ENCODE data around the gene C1orf174.

The C1orf174 gene

DNA sequence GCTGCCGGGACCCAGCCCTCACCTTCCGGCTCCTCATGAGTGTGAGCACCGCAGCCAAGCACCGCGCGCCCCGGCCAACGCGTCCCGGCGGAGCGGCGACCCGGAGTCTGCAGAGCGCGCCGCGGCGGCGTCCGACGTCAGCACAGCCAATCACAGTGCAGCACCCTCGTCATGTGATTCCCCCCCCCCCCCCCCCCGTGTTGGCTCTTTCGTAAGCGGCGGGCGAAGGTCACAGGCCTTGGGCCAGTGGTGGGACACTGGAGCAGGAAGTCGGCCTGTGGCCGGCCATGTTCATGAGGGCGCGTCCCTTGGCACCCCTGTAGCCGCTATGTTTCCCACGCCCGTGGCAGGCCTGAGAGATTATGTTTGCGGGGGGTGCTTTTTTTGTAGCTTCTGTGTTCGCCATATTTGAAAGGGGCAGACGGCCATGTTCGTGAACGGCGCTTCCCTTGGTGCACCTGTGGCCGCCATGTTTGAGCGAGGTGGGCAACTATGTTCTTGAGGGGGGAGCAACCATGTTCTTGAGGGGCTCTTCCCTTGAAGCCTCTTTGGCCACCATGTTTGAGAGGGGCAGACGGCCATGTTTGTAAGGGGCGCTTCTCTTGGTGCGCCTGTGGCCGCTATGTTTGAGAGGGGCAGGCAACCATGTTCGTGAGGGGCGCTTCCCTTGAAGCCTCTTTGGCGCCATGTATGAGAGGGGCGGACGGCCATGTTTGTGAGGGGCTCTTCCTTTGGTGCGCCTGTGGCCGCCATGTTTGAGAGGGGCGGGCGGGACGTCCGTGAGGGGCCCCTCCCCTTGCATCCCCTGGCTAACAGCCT, at the start of gene C1orf174:
Gene C1orf174, minus strand, starts transcription at position 123 of the 819 bp plus-strand sequence. Its CDS starts 86 bp downstream, at position 37.
- peak; percentile 95 for DNase-seq

DNA sequence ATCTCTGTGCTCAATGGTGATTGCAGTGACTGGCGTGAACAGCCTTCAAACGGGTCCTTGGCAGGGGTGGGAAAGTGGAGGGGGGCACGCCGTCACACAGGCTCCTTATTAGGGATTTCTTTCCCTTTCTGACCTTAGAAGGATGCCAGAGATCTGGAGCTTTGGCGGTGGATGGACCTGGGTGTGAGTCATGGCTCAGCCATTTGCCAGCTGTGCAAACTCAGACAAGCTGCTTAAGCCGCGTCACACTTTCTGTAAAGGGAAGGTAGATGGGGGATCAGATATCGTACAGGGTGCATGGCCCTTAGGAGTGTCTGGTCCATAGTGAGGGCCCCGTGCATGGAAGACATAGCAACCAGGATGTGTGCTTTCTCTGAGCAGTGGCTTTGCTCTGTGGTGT, 48.3 kb upstream of the C1orf174 start:
- DNase-seq = peak; percentile 25

DNA sequence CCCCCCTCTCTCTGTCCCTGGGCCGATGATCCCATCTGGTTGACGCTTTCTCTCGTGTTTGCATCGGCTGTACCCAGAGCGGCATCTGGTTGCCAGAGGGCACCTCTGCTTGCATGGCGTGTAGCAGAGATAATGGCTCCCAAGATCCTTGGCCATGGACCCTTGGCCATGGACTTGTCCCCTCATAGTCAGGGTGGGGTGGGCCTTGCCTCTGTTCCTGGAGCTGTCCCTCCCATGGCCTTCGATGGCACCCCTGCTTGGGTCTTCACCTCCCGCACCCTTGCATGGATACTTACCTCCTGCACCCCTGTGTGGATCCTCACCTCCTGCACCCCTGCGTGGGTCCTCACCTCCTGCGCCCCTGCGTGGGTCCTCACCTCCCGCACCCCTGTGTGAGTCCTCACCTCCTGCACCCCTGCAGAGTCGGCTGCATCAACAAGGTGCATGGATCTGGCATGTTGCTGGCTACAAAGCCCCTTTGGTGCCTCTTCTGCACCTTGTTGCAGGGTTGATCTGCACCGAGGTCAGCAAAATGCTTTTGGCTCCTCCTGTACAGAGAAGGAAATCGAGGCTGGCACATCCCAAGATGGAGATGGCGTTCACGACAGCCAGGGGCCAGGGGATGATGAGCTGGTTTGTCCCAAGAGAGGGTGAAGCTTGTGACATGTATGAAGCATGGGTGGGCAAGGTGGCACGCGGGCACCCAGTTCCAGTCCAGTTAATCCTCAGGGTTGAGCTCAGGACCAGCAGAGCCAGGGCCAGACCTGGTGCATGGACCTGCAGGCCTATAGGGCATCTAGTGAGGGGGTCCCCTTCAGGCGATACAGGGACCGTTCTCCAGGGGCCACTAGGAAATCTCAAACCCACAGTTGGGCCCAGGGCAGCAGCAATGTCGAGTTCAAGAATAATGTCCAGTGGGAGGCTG, 46.1 kb upstream of the C1orf174 start:
- no peak for DNase-seq

DNA sequence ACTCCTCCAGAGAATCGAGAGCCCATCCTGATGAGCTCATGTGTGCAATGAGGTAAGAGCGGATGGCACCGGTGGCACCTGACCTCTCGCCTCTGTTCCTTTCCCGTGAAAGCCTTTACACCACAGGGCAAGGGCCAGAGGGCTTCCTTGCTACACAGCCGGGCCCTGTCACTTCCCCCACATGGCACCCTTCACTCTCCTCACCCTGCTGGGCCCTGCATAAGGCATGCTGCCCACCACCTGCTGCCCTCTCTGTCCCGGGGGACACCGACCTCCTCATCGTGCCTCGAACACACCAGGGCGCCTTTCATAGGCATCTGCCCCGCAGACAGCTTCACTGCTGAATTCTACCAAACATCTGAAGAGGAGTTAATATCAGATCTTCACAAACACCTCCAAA, 45.1 kb upstream of the C1orf174 start:
- DNase-seq = no peak

DNA sequence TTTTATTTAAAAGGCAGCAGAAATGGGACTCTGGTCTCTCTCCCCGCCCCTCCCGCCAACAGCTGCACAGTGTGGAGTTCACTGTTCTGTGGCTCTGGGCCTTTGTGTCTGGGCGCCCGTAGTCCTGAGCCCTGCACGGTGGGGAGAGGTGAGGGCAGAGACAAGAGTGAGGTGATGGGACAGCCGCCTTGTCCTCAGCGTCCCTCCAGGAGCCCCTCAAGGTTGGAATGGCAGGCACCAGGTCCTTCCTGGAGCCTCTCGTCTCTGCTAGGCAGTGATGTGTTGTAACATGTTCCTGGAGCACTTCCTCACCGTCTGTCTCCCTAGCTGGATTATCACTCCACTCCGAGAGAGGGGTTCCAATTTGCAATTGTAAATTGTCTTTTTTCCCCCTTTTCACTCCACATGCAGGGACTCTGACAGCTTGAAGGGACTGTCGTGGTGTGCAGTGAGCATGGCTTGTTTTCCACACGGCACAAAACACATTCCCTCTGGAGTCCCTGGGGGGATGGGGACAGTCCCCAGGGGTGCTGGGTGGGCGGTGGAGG, 44.6 kb upstream of the C1orf174 start:
- DNase-seq = peak; percentile 15

DNA sequence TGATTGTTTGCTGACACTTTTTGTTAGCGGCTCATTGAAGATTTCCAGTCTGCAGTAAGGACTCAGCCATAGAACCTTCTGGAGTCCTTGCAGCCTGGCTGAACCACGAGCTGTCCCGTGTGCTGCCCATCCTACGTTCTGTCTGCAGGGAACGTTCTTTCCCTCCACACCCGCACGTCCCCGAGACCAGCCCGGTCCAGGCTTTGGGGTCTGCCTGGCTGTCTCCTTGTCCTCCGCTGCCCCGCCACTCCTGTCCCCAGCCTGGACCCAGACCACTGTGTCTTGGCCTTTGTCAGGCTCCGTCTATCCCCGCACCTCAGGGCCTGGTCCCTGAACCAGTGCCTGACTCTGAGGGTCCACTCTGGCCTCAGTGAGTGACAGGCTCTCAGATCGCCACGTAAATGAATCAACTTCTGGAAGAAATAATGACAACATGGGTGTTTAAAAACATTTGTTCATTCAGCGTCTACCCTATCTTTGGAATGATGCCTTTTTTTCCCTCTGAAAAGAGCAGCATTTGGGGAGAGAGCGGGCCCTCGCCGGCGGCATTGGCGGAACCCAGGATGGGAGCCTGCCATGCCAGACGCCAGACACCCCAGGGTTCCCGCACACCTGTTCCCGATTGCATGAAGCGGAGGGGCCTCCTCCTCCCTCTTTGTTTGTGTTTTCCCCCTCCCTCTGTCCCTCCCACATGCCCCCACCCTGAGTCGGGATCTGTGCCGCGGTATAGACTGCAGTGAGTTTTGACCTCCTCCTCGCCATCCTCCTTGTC, 43.9 kb upstream of the C1orf174 start:
- no peak for DNase-seq

DNA sequence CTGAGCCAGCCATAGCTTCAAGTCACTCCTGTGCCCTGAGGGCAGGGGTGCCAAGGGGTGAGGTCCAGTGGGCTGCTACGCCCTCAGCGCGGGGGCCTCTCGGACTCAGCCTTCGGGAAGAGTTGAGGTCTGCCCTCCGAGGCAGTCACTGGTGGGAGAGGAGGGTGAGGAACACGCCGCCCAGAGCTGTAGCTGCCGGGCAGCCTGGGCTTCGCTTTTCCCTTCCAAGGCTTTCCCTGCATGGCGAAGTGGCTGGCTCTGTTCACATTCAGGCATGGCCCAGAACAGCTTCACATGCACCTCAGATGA, 43.0 kb upstream of the C1orf174 start:
- no peak for DNase-seq

DNA sequence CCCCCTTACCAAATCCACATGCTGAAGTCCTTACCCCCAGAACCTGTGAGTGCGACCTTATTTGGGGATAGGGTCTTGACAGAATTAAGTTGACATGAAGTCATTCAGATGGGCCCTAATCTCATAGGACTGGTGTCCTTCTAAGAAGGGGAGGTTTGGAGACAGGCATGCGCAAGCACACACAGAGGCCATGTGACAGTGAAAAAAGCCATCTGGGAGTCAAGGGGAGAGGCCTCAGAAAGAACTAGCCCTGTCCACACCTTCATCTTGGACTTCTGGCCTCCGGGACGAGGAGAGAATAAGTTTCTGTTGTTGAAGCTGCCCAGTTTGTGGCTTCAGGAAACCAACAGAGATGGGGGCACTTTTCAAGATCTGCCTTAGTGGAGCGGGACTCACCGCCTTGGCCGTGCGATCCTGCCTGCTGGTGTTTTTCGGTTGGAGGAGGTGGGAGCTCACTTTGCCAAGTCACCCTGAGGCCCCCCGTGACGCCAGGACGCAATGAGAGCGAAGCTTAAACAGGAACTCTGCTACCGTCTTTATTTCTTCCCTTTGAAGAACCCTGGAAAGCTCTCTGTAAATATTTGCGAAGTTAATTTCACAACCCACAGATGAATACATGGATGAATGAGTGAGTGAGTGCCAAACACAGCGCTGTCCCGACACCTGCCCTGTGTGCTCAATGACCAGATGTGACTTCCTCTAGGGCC, 42.5 kb upstream of the C1orf174 start:
- DNase-seq = peak; percentile 86

DNA sequence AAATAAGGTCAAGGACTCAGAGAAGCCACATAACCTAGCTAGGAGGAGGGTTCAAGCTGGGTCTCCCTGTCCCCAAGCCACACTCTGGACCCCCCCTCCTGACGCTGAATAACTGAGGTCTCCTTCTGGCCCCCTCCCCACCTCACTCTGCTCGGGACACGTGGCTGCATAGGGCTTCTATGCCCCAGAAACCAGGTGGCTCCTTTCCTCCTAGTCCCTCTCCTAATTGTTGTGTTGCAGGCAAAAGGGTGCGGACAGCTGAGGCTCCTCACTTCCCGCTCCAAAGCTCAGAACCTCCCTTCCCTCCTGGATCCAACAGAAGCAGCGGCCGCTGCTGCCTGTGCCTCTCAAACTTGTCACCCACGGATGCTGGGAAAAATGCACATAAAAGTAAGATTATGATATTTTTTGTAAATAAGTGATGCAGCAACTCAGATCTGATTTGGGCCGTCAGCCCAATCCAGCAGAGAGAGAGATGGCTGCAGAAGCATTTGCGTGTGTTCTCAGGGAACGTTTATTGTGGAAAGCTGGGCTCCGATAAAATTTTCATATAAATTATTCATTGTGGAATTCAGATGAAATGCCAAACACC, 40.8 kb upstream of the C1orf174 start:
- no peak for DNase-seq

DNA sequence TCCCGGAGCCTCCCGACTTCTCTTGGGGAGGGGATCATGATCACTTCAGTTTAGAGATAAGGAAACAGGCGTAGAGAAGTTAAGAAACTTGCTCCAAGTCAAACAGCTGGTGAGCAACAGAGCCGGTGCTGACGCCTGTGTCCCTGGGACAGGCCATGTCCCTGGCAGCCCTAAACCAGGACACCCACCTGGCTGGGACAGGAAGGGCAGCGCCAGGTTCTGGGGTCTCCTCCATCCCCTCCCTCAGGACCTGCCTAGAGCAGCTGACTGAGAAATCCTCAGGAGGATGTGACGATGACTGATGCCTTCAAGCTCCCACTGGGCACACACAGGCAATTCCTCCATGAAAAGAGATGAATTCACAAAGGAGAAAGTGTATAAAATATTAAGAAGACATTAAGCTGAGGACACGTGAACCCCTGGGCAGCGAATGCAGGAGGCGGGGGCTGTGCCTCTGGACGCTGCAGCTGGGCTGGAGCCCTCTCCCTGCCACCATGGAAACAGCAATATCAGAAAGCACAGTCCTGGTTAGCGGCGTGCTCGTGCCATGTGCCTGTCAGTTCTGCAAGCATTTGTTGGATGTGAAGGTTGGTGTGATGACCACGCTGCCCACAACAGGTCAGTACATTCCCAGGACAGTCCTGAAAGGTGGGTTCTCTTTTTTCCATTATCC, 40.1 kb upstream of the C1orf174 start:
- no peak for DNase-seq

DNA sequence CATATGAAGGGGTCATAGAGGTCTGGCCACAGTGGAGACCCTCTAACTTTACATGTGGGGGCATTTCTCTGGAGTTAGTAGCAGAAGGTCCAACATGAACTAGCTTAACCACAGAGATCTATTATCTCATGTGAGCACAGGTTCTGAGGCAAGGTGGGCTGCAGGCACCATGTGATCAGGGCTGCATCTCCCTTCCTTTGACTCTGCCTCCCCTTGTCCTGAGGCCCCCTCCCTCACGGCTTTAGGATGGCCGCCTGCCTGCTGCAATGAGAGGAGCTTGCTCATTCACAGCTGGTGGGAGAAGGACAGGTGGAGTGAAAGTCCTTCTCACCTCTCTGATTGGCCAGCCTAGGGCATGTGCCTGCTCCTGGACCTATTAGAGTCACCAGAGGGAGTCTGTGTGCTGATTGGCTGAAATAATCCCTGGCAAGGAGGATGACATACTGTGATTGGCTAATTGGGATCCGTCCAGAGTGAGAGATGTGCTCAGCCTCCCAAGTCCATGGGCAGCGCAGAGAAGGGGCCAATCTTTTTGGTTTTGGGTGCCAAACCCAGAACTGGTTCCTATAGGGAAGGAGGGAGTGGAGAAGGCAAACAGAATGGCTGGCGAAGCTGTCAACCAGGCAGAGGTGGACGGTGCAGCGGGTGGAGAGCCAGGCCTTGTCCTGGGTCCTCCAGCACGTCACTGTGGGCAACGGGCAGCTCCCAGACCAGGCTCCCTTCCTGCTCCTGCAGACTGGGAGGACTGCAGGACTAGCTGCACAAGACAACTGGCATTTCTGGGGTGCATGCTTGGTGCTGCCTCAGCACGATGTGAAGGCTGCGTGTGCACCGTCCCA, 39.4 kb upstream of the C1orf174 start:
- no peak for DNase-seq

DNA sequence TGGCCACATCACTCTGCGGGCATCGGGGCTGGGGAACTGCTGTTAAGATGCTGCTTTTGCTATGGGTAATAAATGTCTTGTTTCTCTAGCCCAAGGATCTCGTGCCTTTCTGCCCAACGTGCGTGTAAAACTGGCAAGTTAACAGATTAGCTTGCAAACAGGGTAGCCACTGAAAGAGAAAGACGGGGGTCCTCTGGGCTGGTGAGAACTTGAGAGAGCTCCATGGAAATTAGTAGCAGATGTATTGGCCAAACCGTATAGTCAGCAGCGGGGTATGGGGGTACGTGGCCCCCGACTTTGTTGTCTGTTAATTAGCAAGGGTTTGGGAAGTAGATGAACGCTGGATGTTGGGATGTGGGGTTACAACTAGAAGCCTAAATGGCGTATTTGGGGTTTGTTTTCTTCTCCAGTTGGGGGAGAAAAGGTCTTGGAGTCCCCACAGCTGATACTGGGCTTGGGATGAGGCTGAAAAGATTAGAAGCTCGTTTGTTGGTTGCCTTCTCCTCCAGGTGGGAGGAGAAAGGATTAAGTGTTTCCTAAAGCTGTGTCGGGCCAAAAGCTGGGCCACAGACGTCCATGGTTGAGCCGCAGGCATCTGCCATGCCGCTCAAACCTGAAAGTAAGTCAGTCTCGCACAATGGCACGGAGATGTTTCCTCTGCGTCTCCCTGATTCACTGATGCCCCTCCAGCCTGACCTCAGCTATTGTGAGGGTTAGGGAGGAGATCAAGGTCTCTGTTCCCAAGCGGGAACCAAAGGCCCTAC, 32.3 kb upstream of the C1orf174 start:
- no peak for DNase-seq

DNA sequence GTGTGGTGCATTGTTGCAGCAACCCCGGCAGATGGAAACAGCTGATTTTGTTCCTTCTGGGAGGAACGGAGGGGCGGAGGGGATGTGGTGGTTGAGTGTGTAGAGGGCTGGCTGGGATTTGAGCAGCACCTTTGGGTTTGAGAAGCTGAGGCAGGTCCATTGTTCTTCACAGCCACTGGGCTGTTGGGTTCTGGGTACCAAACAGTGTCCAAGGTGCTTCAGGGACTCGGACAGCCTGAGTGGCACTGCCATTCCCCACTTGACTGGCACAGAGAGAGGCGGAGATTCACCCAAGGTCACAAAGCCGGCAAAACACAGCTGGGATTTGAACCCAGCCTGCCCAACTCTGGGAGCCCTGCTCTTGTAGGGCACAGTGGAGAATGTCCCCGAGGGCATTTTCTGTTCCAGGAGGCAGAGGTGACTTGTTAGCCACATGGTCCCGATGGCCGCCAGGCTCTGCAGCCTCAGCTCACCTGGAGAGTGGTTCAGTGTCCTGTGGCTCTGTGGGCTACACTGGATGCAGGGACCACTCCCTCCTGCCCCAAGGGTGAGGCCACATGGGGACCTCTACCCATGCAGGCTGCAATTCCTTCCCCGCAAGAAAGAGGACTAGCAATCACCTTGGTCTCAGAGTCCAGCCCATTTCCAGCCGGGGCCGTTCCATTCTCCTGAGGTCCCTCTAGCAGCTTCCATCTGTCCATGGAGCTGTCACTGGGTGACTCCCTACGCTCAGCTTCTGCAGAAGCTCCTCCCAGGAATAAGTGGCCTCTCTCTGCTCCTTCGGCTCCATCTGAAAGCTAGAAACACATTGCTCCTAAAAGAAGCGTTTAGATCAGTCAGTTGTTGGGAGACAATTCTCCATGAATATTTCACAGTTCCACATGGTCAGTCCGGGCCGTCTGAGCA, 31.2 kb upstream of the C1orf174 start:
- DNase-seq = no peak

DNA sequence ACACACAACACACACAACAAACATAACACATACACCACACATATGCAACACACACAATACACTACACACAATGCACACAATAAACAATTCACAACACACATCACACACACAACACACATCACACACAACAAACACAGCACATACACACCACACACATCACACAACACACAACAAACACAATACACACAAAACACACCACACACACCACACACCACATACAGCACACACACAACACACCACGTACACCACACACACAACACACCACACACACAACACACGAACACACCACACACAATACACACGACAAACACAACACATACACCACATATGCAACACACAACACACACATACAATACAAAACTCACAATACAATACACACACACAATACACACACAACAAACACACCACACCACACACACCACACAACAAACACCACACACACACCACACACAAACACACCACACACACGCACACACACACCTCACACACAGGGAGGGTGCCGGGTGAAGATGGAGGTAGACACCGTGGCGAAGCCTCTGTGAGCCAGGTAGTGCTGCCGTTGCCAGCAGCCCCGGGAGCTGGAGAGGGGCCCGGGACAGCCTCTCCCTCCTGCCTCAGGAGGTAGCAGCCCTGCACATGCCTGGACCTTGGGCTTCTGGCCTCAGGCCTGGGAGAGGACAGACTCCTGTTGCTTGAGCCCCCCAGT, 30.4 kb upstream of the C1orf174 start:
- DNase-seq = no peak

DNA sequence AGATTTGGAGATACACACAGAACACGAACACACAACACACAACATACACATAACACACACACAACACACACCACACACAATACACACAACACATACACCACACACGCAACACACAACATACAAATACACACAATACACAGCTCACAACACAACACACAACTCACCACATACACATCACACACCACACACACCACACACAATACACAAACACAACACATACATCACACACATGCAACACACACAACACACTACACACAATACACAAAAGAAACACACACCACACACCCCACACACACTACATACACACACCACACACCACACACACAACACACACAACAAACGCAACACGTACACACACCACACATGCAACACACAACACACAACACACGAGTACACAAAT, 29.1 kb upstream of the C1orf174 start:
- no peak for DNase-seq

DNA sequence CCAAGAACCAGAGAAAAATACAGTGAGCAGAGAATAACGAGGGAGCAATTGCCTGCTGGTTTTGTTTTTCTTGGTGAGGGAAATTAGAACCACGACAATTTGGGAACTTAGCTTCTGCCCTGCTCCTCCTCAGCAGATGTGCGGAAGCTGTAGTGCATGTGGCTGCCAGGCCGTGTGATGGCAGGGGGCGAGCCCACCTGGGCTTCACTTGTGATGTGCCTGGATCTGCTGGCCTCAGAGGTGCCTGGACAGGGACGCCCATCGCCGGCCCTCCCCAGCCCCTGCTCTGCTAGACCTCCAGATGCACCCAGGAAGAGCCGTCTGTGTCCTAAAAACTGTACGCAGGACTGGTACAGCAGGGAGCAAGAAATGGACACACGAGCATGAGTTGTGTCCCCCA, 28.5 kb upstream of the C1orf174 start:
- DNase-seq = no peak

DNA sequence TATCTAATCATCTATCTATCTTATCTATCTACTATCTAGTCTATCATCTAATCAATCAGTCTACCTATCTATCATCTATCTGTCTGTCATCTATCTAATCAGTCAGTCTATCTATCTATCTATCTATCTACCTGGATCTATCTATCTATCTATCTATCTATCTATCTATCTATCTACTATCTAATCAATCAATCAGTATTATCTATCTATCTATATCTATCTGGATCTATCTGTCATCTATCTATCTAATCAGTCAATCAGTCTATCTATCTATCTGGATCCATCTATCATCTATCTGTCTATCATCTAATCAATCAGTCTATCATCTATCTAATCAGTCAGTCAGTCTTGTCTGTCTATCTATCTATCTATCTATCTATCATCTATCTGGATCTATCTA, 26.9 kb upstream of the C1orf174 start:
- DNase-seq = no peak

DNA sequence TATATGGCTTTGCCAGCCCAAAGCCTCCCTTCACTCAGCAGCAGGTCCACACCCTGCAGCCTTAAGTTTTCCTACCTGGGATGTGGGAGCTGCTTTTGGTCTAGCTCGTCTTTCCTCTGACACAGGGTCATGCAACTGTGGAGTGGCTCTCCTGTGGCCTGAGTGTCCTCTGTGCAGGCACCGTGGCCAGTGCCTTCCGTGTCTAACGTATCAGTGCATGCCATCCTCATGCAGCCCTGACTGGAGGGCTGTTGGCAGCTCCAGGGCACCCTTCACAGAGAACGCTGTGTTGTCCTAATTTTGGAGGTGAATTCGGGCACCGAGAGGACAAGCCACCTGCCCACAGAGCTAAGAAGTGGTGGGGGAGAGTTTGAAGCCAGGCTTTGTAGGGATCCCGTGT, 25.7 kb upstream of the C1orf174 start:
- DNase-seq = no peak
